Caco-2 (cell line): ENCODE measurements around the gene ATG16L2. TPM values are rescaled to one million over a fixed set of nuclear protein-coding genes. Genes with fewer than 3 reads are reported as not detected.

ENCODE experiments used
- BruUV-seq: library from RNA; stranded (reverse); fragments of 400-500 nt; replicated peaks from 2 replicates; lab custom pipeline; 2021; lab: Mats Ljungman, UMichigan
- CTCF ChIA-PET: fragments of 300-600 bp; sonication (Branson Sonifier 250); formaldehyde crosslinking; loops from one replicate; lab custom pipeline; 2022; ENCODE audit warnings: antibody characterized with exemption; lab: Charles Lee
- POLR2A ChIA-PET: fragments of 300-600 bp; sonication (Branson Sonifier 250); formaldehyde crosslinking; loops from one replicate; lab custom pipeline; 2022; ENCODE audit warnings: antibody characterized with exemption; lab: Charles Lee
- DNase-seq, 2 experiments: peaks; one replicate each; pipeline versions ENCODE4 v3.0.0 to v3.0.0-alpha.2; 2020 to 2022
- H3K27me3 ChIP-seq: replicated peaks from 2 replicates; pipeline ENCODE4 v1.6.0; 2011; ENCODE audit warnings: low read length; ENCODE audit not compliant: control insufficient read depth, insufficient read depth
- H3K36me3 ChIP-seq: 2 replicates; pipeline ENCODE4 v1.5.1; 2011; ENCODE audit warnings: low read length; ENCODE audit not compliant: control insufficient read depth, insufficient read depth
- H3K4me1 ChIP-seq: fragments of 250-450 bp; sonication (Bioruptor Pico); 2 replicates; pipeline ENCODE4 v1.5.1; 2020; ENCODE audit warnings: mild to moderate bottlenecking
- H3K4me3 ChIP-seq: 2 replicates; pipeline ENCODE4 v1.5.1; 2011; ENCODE audit warnings: low read depth, mild to moderate bottlenecking, control low read depth, low read length
- H3K9me3 ChIP-seq: fragments of 250-450 bp; sonication (Bioruptor Pico); 2 replicates; pipeline ENCODE4 v1.5.1; 2020; ENCODE audit warnings: mild to moderate bottlenecking, moderate library complexity
- H3K27ac Mint-ChIP-seq: one replicate; pipeline ENCODE4 v1.8.0; 2022; ENCODE audit warnings: mixed read lengths; ENCODE audit not compliant: unreplicated experiment
- H3K27me3 Mint-ChIP-seq: one replicate; pipeline ENCODE4 v1.8.0; 2022; ENCODE audit warnings: mixed read lengths; ENCODE audit not compliant: insufficient read depth, unreplicated experiment
- H3K36me3 Mint-ChIP-seq: one replicate; pipeline ENCODE4 v1.8.0; 2022; ENCODE audit warnings: mild to moderate bottlenecking, mixed read lengths; ENCODE audit not compliant: insufficient read depth, unreplicated experiment
- H3K4me1 Mint-ChIP-seq: one replicate; pipeline ENCODE4 v1.8.0; 2022; ENCODE audit warnings: low read depth, mixed read lengths; ENCODE audit not compliant: unreplicated experiment
- H3K4me3 Mint-ChIP-seq: one replicate; pipeline ENCODE4 v1.8.0; 2022; ENCODE audit warnings: mild to moderate bottlenecking, moderate library complexity, mixed read lengths; ENCODE audit not compliant: unreplicated experiment
- H3K9me3 Mint-ChIP-seq: one replicate; pipeline ENCODE4 v1.8.0; 2022; ENCODE audit warnings: mixed read lengths; ENCODE audit not compliant: unreplicated experiment
- CTCF ChIP-seq, 2 experiments: fragments of 200-600 bp in 1 of 2; IDR thresholded peaks; 1 replicate in 1 of 2; 2 replicates in 1 of 2; pipeline versions ENCODE4 v1.5.1 to v1.8.0; 2011 to 2022; ENCODE audit warnings: antibody characterized with exemption in 1 of 2, control low read depth in 1 of 2, inconsistent platforms in 1 of 2, low read depth in 1 of 2, low read length in 1 of 2, mild to moderate bottlenecking in 1 of 2, moderate library complexity in 1 of 2; ENCODE audit not compliant: insufficient read depth in 1 of 2, severe bottlenecking in 1 of 2, unreplicated experiment in 1 of 2
- intact Hi-C: fragments of 100-400 bp; cut with micrococcal nuclease; formaldehyde crosslinking; loops from one replicate; pipeline ENCODE4 v1.10.0; 2022; ENCODE audit not compliant: unreplicated experiment
- total RNA-seq: library from RNA; stranded (reverse); gene quantifications from 2 replicates; pipeline ENCODE4 v1.2.3, GENCODE V29; 2022

Gene ATG16L2
- total RNA-seq, 1 experiment from 2014 or later = 19.3 TPM

- no peaks in the 10 kb centered on the region; the same call in 1 of the 2 replicates for H3K36me3 ChIP-seq
- H3K9me3 ChIP-seq = no peaks in the 10 kb centered on the region
- BruUV-seq = no TSS peak
- H3K27me3 ChIP-seq = no peaks in the 10 kb centered on the region
- no peaks in the 10 kb centered on the region for H3K4me1 Mint-ChIP-seq
- CTCF ChIA-PET = interaction anchor here (0.7 to 2.3 kb wide), 11 partner anchors 9 to 356 kb away, joined by 3 to 17 read pairs (median 4); partner anchors contain the start of genes ATG16L2 and STARD10
- H3K36me3 Mint-ChIP-seq = peaks cover 39% of the 10 kb centered on the region
- no peaks in the 10 kb centered on the region for H3K27me3 Mint-ChIP-seq
- intact Hi-C loops = loop anchor here (1.0 to 2.0 kb wide), 2 partner anchors 8 to 69 kb away; partner anchors contain the start of genes ARAP1 and ATG16L2
- DNase-seq = peak; percentile 95 to 99
- peak; percentile 35 to 39 for TF ChIP-seq CTCF (IDR thresholded peaks at IDR 0.05; ENCODE audit: insufficient read depth in 1 of 2, low read depth in 1 of 2, low read length in 1 of 2, severe bottlenecking in 1 of 2, unreplicated experiment in 1 of 2)
- H3K27ac Mint-ChIP-seq = no peak overlapping the region
- H3K4me1 ChIP-seq = peaks cover 5% of the 10 kb centered on the region; the same call in 1 of the 2 replicates
- H3K4me3 ChIP-seq = peak overlapping the region; percentile 53
- H3K9me3 Mint-ChIP-seq = no peaks in the 10 kb centered on the region
- peak overlapping the region; percentile 74 for H3K4me3 Mint-ChIP-seq
- POLR2A ChIA-PET = interaction anchor here (0.6 to 1.2 kb wide), 2 partner anchors 36 to 360 kb away, joined by 3 to 4 read pairs; no protein-coding TSS in a partner anchor
Observed at GRCh38 chr11:72821920-72822799, 7.9 kb downstream of the ATG16L2 start.

GRCh38 chr11:72823105-72823804 lies 9.0 kb downstream of the ATG16L2 start:
- intact Hi-C loops = loop anchor here (2.0 kb wide), 1 partner anchor 70 kb away; the partner anchor contains the start of gene ARAP1
- CTCF ChIA-PET = interaction anchor here (0.7 to 2.3 kb wide), 6 partner anchors 10 to 100 kb away, joined by 3 to 17 read pairs (median 4); partner anchors contain the start of gene ATG16L2
- no peak overlapping the region for H3K27ac Mint-ChIP-seq
- no peak for TF ChIP-seq CTCF (IDR thresholded peaks at IDR 0.05; ENCODE audit: insufficient read depth in 1 of 2, low read depth in 1 of 2, low read length in 1 of 2, severe bottlenecking in 1 of 2, unreplicated experiment in 1 of 2)
- H3K27me3 Mint-ChIP-seq = no peaks in the 10 kb centered on the region
- Histone ChIP-seq H3K36me3 (no peaks in the 10 kb centered on the region), H3K27me3 (no peaks in the 10 kb centered on the region), H3K4me1 (peaks cover 5% of the 10 kb centered on the region; the same call in 1 of the 2 replicates), H3K4me3 (no peak overlapping the region), H3K9me3 (no peaks in the 10 kb centered on the region)
- no peak for DNase-seq
- H3K4me1 Mint-ChIP-seq = peaks cover 6% of the 10 kb centered on the region
- BruUV-seq = no TSS peak
- H3K36me3 Mint-ChIP-seq = peaks cover 39% of the 10 kb centered on the region
- no peaks in the 10 kb centered on the region for H3K9me3 Mint-ChIP-seq
- POLR2A ChIA-PET = interaction anchor here (0.5 to 1.0 kb wide), 2 partner anchors 18 to 37 kb away, joined by 3 to 15 read pairs; no protein-coding TSS in a partner anchor
- H3K4me3 Mint-ChIP-seq = peak overlapping the region; percentile 74

- no peaks in the 10 kb centered on the region for H3K36me3 ChIP-seq
- BruUV-seq = no TSS peak
- Mint-ChIP-seq H3K4me1 (peaks cover 8% of the 10 kb centered on the region), H3K36me3 (peaks cover 36% of the 10 kb centered on the region), H3K4me3 (peak overlapping the region; percentile 74), H3K9me3 (no peaks in the 10 kb centered on the region), H3K27ac (no peak overlapping the region), H3K27me3 (no peaks in the 10 kb centered on the region)
- no peak overlapping the region for H3K4me3 ChIP-seq
- no peaks in the 10 kb centered on the region for H3K9me3 ChIP-seq
- DNase-seq = no peak
- CTCF ChIA-PET = interaction anchor here (0.6 to 1.2 kb wide), 3 partner anchors 38 to 99 kb away, joined by 3 to 9 read pairs (median 3); no protein-coding TSS in a partner anchor
- peaks cover 5% of the 10 kb centered on the region; the same call in 1 of the 2 replicates for H3K4me1 ChIP-seq
- TF ChIP-seq CTCF (IDR thresholded peaks at IDR 0.05; ENCODE audit: insufficient read depth in 1 of 2, low read depth in 1 of 2, low read length in 1 of 2, severe bottlenecking in 1 of 2, unreplicated experiment in 1 of 2) = no peak
- intact Hi-C loops = no loop called here
- POLR2A ChIA-PET = no interaction called here
- no peaks in the 10 kb centered on the region for H3K27me3 ChIP-seq
Observed at GRCh38 chr11:72824020-72824419, 9.8 kb downstream of the ATG16L2 start.
